Neural cell (in vitro differentiated cells): ENCODE measurements around the gene GVQW3. TPM values are rescaled to one million over a fixed set of nuclear protein-coding genes. Genes with fewer than 3 reads are reported as not detected.

ENCODE experiments used
- H2AFZ ChIP-seq: fragments of 200-600, 300-800 bp; sonication (generic), shearing (Covaris generic); 2 replicates; pipeline ENCODE4 v1.6.0; 2014; ENCODE audit warnings: low read depth, mild to moderate bottlenecking, antibody characterized with exemption, low read length, moderate library complexity
- H3F3A ChIP-seq: fragments of 200-600 bp; shearing (Covaris generic); 2 replicates; pipeline ENCODE4 v1.6.1; 2016; ENCODE audit warnings: mild to moderate bottlenecking, moderate library complexity, mixed read lengths, antibody characterized with exemption, low read length; ENCODE audit not compliant: insufficient read depth, poor library complexity, severe bottlenecking
- H3K27ac ChIP-seq: fragments of 200-600, 300-800 bp; sonication (generic), shearing (Covaris generic); 2 replicates; pipeline ENCODE4 v1.5.1; 2014; ENCODE audit warnings: mild to moderate bottlenecking, low read length, moderate library complexity
- H3K27me3 ChIP-seq: fragments of 300-800, 200-600 bp; sonication (generic), shearing (Covaris generic); 2 replicates; pipeline ENCODE4 v1.6.0; 2014; ENCODE audit warnings: mild to moderate bottlenecking, low read depth, low read length, moderate library complexity; ENCODE audit not compliant: insufficient read depth
- H3K36me3 ChIP-seq: fragments of 300-800, 200-600 bp; sonication (generic), shearing (Covaris generic); 2 replicates; pipeline ENCODE4 v1.5.1; 2014; ENCODE audit warnings: mild to moderate bottlenecking, antibody characterized with exemption, low read length, moderate library complexity; ENCODE audit not compliant: insufficient read depth
- H3K4me2 ChIP-seq: fragments of 300-800, 200-600 bp; sonication (generic), shearing (Covaris generic); 2 replicates; pipeline ENCODE4 v1.6.0; 2014; ENCODE audit warnings: mild to moderate bottlenecking, low read length
- H3K4me3 ChIP-seq: fragments of 300-800, 200-600 bp; sonication (generic), shearing (Covaris generic); 2 replicates; pipeline ENCODE4 v1.5.1; 2014; ENCODE audit warnings: mild to moderate bottlenecking, low read length, moderate library complexity
- H3K79me2 ChIP-seq: fragments of 200-600 bp; shearing (Covaris generic); replicated peaks from 2 replicates; pipeline ENCODE4 v1.6.0; 2014; ENCODE audit warnings: mild to moderate bottlenecking, low read length, moderate library complexity; ENCODE audit not compliant: insufficient read depth
- H3K9ac ChIP-seq: fragments of 300-800, 200-600 bp; sonication (generic), shearing (Covaris generic); 2 replicates; pipeline ENCODE4 v1.6.1; 2016; ENCODE audit warnings: mild to moderate bottlenecking, low read length, mixed read lengths
- H3K9me2 ChIP-seq: fragments of 200-600 bp; shearing (Covaris generic); 2 replicates; pipeline ENCODE4 v1.6.1; 2016; ENCODE audit warnings: mild to moderate bottlenecking, low read length, mixed read lengths; ENCODE audit not compliant: insufficient read depth
- H3K9me3 ChIP-seq: fragments of 200-600, 300-800 bp; sonication (generic), shearing (Covaris generic); 2 replicates; pipeline ENCODE4 v1.6.1; 2016; ENCODE audit warnings: mild to moderate bottlenecking, mixed run types, low read length, moderate library complexity, mixed read lengths
- H4K20me1 ChIP-seq: fragments of 200-600 bp; shearing (Covaris generic); 2 replicates; pipeline ENCODE4 v1.6.1; 2016; ENCODE audit warnings: mild to moderate bottlenecking, mixed run types; ENCODE audit not compliant: insufficient read depth
- CTCF ChIP-seq: fragments of 450-650 bp; IDR thresholded peaks from 2 replicates; pipeline ENCODE4 v1.5.1; 2014; ENCODE audit warnings: antibody characterized with exemption, mild to moderate bottlenecking, moderate library complexity; ENCODE audit not compliant: poor library complexity, severe bottlenecking
- EP300 ChIP-seq: fragments of 450-650 bp; conservative IDR thresholded peaks from 2 replicates; pipeline ENCODE4 v1.6.1; 2014; ENCODE audit warnings: antibody characterized with exemption, mild to moderate bottlenecking, moderate library complexity; ENCODE audit not compliant: poor library complexity, severe bottlenecking
- EZH2 ChIP-seq: fragments of 200-600, 300-800 bp; shearing (Covaris generic), sonication (generic); IDR thresholded peaks from 2 replicates; pipeline ENCODE4 v1.6.1; 2014; ENCODE audit warnings: antibody characterized with exemption, low read length, borderline replicate concordance, mild to moderate bottlenecking; ENCODE audit not compliant: insufficient read depth, poor library complexity, severe bottlenecking
- MXI1 ChIP-seq: fragments of 450-650 bp; conservative IDR thresholded peaks from 2 replicates; pipeline ENCODE4 v1.6.1; 2014; ENCODE audit warnings: antibody characterized with exemption, mild to moderate bottlenecking; ENCODE audit not compliant: poor library complexity, severe bottlenecking
- POLR2AphosphoS5 ChIP-seq: IDR thresholded peaks from 2 replicates; pipeline ENCODE4 v1.6.1; 2012
- RAD21 ChIP-seq: fragments of 450-650 bp; conservative IDR thresholded peaks from 2 replicates; pipeline ENCODE4 v1.6.1; 2014; ENCODE audit warnings: antibody characterized with exemption, mild to moderate bottlenecking, moderate library complexity
- REST ChIP-seq: IDR thresholded peaks from 2 replicates; pipeline ENCODE4 v1.6.1; 2012; ENCODE audit warnings: borderline replicate concordance
- SMC3 ChIP-seq: fragments of 450-650 bp; conservative IDR thresholded peaks from 2 replicates; pipeline ENCODE4 v1.6.1; 2014; ENCODE audit warnings: antibody characterized with exemption, mild to moderate bottlenecking, moderate library complexity; ENCODE audit not compliant: poor library complexity
- TAF1 ChIP-seq: IDR thresholded peaks from 2 replicates; pipeline ENCODE4 v1.6.1; 2012; ENCODE audit warnings: low read depth
- polyA plus RNA-seq: library from polyadenylated mRNA; depleted of rRNA; stranded (reverse); fragments of >200 nt; gene quantifications from 2 replicates; pipeline ENCODE4 v1.2.3, GENCODE V29; 2014

GVQW3 gene
- polyA plus RNA-seq, 1 donor from 2014 or later = 17.2 TPM

- H3K79me2 ChIP-seq = peaks cover 44% of the 10 kb centered on the region
- no peak overlapping the region for H2AFZ ChIP-seq
- H3K4me3 ChIP-seq = peak overlapping the region; percentile 85
Measured at GRCh38 chr11:76382209-76382608, 1.1 kb downstream of the GVQW3 start.

GRCh38 chr11:76385903-76386302 lies 4.8 kb downstream of the GVQW3 start:
- Histone ChIP-seq H3K4me2 (no peak overlapping the region), H3K9me2 (no peaks in the 10 kb centered on the region), H4K20me1 (no peaks in the 10 kb centered on the region), H3F3A (no peaks in the 10 kb centered on the region), H3K9me3 (no peaks in the 10 kb centered on the region), H3K4me3 (peak overlapping the region; percentile 14), H3K36me3 (no peaks in the 10 kb centered on the region), H3K27ac (no peak overlapping the region), H3K27me3 (no peaks in the 10 kb centered on the region), H3K79me2 (peaks cover 14% of the 10 kb centered on the region), H3K9ac (no peak overlapping the region), H2AFZ (no peak overlapping the region)
- TF ChIP-seq MXI1 (no peak), EP300 (no peak), EZH2 (no peak), CTCF (no peak), SMC3 (no peak), RAD21 (no peak)

More at GRCh38 chr11:76382209-76382608, 1.1 kb downstream of the GVQW3 start:
- H3K9me3 ChIP-seq = no peaks in the 10 kb centered on the region
- no peaks in the 10 kb centered on the region for H4K20me1 ChIP-seq
- H3F3A ChIP-seq = no peaks in the 10 kb centered on the region
- peak overlapping the region; percentile 81 for H3K4me2 ChIP-seq
- no peaks in the 10 kb centered on the region for H3K27me3 ChIP-seq
- H3K36me3 ChIP-seq = no peaks in the 10 kb centered on the region
- TF ChIP-seq EP300 (no peak), REST (no peak), POLR2AphosphoS5 (no peak), SMC3 (no peak), TAF1 (no peak), MXI1 (no peak), CTCF (no peak), EZH2 (no peak), RAD21 (no peak)
- peak overlapping the region; percentile 74 for H3K9ac ChIP-seq
- peak overlapping the region; percentile 86 for H3K27ac ChIP-seq
- no peaks in the 10 kb centered on the region for H3K9me2 ChIP-seq
